Ascending aorta (tissue), 2 donors: ENCODE data around the gene CCDC200. TPM values are rescaled to one million over a fixed set of nuclear protein-coding genes. Genes with fewer than 3 reads are reported as not detected.
"Not testable (repeated sequence)": the region's sequence is repeated elsewhere in the genome, so short reads cannot be mapped to it uniquely, and the experiment has no call there.

Experiments used
- DNase-seq, 2 donors: peaks; one replicate each; pipeline ENCODE4 v3.0.0-alpha.2; 2019; ENCODE audit warnings: low spot score in 2 of 2
- H3K27ac ChIP-seq, 2 donors: fragments of 200-600 bp; sonication (generic); one replicate each; pipeline ENCODE4 v1.5.1; 2016 to 2017; ENCODE audit warnings: mild to moderate bottlenecking in 1 of 2
- H3K27me3 ChIP-seq: fragments of 200-600 bp; sonication (generic); one replicate; pipeline ENCODE4 v1.5.1; 2017
- H3K36me3 ChIP-seq, 2 donors: fragments of 200-600 bp; sonication (generic); one replicate each; pipeline ENCODE4 v1.5.1; 2016
- H3K4me1 ChIP-seq, 2 donors: fragments of 200-600 bp; sonication (generic); one replicate each; pipeline ENCODE4 v1.5.1; 2016 to 2017; ENCODE audit warnings: mild to moderate bottlenecking in 1 of 2
- H3K4me3 ChIP-seq, 2 donors: fragments of 200-600 bp; sonication (generic); one replicate each; pipeline ENCODE4 v1.5.1; 2016 to 2017; ENCODE audit warnings: mild to moderate bottlenecking in 1 of 2
- H3K9me3 ChIP-seq, 2 donors: fragments of 200-600 bp; sonication (generic); one replicate each; pipeline ENCODE4 v1.5.1; 2016
- intact Hi-C: fragments of 100-400 bp; cut with DNase I; formaldehyde crosslinking; loops from one replicate; pipeline ENCODE4 v1.15.1; 2023
- total RNA-seq: library from RNA; depleted of rRNA; stranded (reverse); fragments of >200 nt; gene quantifications from one replicate; pipeline ENCODE4 v1.1.0, GENCODE V29; 2016

The CCDC200 gene
- not detected for total RNA-seq

DNA sequence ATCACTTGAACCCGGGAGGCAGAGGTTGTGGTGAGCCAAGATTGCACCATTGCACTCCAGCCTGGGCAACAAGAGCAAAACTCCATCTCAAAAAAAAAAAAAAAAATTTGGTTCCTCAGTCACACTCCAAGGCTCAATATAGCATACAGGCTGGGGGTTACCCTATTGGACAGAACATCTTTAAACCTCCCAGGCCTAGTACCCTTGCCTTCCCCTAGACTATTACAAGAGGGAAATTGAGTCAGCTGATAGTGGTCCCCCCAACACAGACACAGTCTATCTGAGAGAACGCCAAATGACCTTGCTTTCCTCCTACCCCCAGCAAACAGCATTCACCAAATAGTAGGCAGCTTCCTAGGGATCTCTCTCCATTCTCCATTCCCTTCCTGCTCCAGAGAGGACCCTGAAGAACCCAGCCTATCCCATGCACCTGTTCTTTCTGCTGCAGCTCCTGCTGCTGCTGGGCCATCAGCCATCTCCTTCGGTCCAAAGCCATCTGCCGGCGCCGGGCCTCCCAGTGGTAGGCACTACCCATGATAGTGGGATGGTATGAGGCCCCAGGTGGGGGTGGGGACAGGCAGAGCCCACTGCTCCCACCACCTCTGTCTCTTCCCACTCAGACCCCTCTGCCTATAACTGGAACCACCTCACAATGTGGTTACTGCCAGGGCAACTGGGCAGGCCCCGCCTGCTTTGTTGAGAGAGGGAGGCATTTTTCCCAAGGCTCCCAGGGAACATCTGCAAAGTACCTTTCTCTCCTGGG is at the start of gene CCDC200:
CCDC200 (minus strand) TSS at position 604 of the 763 bp plus-strand sequence; CDS start at position 535, 69 bp downstream.
- intact Hi-C loops, H3K27me3 ChIP-seq, H3K9me3 ChIP-seq, DNase-seq, H3K27ac ChIP-seq, H3K4me3 ChIP-seq, H3K4me1 ChIP-seq: not testable (repeated sequence)
- peaks cover 14 to 17% of the 10 kb centered on the region in 2 donors for H3K36me3 ChIP-seq

DNA sequence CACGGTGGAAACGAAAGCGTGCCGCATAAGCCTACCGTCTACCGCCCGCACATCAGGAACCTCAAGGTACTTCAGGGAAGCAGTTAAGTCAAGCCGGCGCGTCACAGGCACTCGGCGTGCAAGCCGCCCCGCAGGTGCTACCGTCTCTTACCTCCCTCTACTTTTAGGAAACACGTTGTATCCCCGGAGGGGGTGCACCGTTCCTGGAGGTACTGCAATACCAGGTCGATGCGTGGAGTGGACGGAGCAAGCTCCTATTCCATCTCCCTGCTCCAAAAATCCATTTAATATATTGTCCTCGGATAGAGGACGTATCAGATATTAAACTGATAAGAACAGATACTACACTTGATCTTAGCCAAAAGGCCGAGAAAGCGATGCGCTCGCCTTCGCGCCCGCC is 44.5 kb upstream of the CCDC200 start:
- H3K9me3 ChIP-seq, intact Hi-C loops, DNase-seq: not testable (repeated sequence)

DNA sequence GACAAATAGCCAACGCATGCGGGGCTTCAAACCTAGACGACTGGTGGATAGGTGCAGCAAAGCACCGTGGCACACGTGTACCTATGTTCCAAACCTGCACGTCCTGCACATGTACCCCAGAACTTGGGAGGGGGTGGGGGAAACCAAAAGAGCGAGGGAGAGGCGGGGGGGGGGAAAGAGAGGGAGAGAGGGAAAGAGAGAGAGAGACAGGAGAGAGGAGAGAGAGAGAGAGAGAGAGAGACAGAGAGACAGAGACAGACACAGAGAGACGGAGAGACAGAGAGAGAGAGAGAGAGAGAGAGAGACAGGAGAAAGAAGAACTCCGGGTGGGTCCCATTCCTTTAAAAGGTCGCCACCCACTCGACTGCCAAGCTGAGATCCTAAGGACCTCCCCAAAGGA is 44.1 kb upstream of the CCDC200 start:
- H3K4me3 ChIP-seq, H3K4me1 ChIP-seq, DNase-seq, H3K9me3 ChIP-seq, intact Hi-C loops, H3K27ac ChIP-seq, H3K27me3 ChIP-seq, H3K36me3 ChIP-seq: not testable (repeated sequence)

More for the DNA sequence above, 44.5 kb upstream of the CCDC200 start:
- H3K27ac ChIP-seq, H3K4me1 ChIP-seq, H3K4me3 ChIP-seq, H3K36me3 ChIP-seq, H3K27me3 ChIP-seq: not testable (repeated sequence)

DNA sequence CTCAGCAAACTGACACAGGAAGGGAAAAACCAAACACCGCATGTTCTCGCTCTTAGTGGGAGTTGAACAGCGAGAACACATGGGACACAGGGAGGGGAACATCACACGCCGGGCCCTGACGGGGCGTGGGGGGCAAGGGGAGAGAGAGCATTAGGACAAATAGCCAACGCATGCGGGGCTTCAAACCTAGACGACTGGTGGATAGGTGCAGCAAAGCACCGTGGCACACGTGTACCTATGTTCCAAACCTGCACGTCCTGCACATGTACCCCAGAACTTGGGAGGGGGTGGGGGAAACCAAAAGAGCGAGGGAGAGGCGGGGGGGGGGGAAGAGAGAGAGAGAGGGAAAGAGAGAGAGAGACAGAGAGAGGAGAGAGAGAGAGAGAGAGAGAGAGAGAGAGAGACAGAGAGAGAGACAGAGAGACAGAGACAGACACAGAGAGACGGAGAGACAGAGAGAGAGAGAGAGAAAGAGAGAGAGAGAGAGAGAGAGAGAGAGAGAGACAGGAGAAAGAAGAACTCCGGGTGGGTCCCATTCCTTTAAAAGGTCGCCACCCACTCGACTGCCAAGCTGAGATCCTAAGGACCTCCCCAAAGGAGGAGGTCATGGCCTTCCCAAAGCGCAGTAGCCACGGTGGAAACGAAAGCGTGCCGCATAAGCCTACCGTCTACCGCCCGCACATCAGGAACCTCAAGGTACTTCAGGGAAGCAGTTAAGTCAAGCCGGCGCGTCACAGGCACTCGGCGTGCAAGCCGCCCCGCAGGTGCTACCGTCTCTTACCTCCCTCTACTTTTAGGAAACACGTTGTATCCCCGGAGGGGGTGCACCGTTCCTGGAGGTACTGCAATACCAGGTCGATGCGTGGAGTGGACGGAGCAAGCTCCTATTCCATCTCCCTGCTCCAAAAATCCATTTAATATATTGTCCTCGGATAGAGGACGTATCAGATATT is 42.4 kb upstream of the CCDC200 start:
- H3K27me3 ChIP-seq, H3K27ac ChIP-seq, H3K4me3 ChIP-seq, intact Hi-C loops, DNase-seq, H3K4me1 ChIP-seq, H3K36me3 ChIP-seq, H3K9me3 ChIP-seq: not testable (repeated sequence)

DNA sequence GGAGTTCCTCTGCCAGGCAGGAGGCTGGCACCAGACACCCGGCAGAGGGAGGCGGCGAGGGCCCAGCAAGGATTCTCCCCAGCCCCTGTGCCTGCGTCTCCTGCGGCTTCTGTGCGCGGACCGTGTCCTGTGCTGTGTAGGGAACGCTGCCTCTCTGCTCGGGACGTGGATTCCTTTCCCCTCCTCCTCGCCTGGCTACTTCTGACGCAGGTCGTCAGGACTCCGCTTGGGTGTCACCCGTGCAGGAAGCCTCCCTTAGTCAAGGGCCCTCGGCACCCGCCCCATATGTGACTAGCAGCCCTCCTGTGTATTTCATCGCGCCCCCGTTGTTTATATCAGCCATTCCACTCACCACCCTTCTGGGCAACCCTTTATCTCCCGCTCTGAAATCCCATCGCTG is 18.0 kb upstream of the CCDC200 start:
- H3K9me3 ChIP-seq, DNase-seq, H3K36me3 ChIP-seq, H3K4me1 ChIP-seq, H3K27me3 ChIP-seq, intact Hi-C loops: not testable (repeated sequence)
- peak overlapping the region in 1 of 2 donors; percentile 37 for H3K4me3 ChIP-seq
- H3K27ac ChIP-seq = peak overlapping the region in 1 of 2 donors; percentile 45

DNA sequence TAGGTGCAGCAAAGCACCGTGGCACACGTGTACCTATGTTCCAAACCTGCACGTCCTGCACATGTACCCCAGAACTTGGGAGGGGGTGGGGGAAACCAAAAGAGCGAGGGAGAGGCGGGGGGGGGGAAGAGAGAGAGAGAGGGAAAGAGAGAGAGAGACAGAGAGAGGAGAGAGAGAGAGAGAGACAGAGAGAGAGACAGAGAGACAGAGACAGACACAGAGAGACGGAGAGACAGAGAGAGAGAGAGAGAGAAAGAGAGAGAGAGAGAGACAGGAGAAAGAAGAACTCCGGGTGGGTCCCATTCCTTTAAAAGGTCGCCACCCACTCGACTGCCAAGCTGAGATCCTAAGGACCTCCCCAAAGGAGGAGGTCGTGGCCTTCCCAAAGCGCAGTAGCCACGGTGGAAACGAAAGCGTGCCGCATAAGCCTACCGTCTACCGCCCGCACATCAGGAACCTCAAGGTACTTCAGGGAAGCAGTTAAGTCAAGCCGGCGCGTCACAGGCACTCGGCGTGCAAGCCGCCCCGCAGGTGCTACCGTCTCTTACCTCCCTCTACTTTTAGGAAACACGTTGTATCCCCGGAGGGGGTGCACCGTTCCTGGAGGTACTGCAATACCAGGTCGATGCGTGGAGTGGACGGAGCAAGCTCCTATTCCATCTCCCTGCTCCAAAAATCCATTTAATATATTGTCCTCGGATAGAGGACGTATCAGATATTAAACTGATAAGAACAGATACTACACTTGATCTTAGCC is 12.4 kb upstream of the CCDC200 start:
- H3K27ac ChIP-seq, H3K36me3 ChIP-seq, H3K27me3 ChIP-seq, H3K9me3 ChIP-seq, H3K4me3 ChIP-seq, intact Hi-C loops, DNase-seq, H3K4me1 ChIP-seq: not testable (repeated sequence)

DNA sequence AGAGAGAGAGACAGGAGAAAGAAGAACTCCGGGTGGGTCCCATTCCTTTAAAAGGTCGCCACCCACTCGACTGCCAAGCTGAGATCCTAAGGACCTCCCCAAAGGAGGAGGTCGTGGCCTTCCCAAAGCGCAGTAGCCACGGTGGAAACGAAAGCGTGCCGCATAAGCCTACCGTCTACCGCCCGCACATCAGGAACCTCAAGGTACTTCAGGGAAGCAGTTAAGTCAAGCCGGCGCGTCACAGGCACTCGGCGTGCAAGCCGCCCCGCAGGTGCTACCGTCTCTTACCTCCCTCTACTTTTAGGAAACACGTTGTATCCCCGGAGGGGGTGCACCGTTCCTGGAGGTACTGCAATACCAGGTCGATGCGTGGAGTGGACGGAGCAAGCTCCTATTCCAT is 11.2 kb upstream of the CCDC200 start:
- DNase-seq, H3K27me3 ChIP-seq, H3K27ac ChIP-seq, H3K9me3 ChIP-seq, H3K4me3 ChIP-seq, intact Hi-C loops, H3K4me1 ChIP-seq, H3K36me3 ChIP-seq: not testable (repeated sequence)

DNA sequence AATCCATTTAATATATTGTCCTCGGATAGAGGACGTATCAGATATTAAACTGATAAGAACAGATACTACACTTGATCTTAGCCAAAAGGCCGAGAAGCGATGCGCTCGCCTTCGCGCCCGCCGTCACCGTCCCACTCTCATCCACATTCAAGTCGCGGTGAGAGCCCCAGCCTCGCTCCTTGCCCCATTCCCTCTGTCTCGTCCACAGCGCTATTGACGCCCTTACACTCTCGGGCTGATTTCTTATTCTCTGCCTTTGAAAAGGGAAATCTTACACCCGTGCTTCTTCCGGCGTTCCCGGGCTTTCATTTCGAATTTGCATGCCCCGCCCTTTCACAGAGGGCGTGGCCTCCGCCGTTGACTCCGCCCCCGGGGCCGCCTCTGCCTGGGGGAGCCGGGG is 5.5 kb upstream of the CCDC200 start, which contains the start of gene RNU2-1:
RNU2-1 (minus strand) TSS at position 101 of the 400 bp plus-strand sequence.
- H3K9me3 ChIP-seq, H3K4me3 ChIP-seq, H3K27me3 ChIP-seq, DNase-seq, H3K27ac ChIP-seq, H3K36me3 ChIP-seq, H3K4me1 ChIP-seq, intact Hi-C loops: not testable (repeated sequence)

DNA sequence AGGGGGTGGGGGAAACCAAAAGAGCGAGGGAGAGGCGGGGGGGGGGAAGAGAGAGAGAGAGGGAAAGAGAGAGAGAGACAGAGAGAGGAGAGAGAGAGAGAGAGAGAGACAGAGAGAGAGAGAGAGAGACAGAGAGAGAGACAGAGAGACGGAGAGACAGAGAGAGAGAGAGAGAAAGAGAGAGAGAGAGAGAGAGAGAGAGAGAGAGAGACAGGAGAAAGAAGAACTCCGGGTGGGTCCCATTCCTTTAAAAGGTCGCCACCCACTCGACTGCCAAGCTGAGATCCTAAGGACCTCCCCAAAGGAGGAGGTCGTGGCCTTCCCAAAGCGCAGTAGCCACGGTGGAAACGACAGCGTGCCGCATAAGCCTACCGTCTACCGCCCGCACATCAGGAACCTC is 4.8 kb upstream of the CCDC200 start:
- H3K4me3 ChIP-seq, intact Hi-C loops, H3K27me3 ChIP-seq, H3K4me1 ChIP-seq, H3K27ac ChIP-seq, H3K36me3 ChIP-seq, DNase-seq, H3K9me3 ChIP-seq: not testable (repeated sequence)

DNA sequence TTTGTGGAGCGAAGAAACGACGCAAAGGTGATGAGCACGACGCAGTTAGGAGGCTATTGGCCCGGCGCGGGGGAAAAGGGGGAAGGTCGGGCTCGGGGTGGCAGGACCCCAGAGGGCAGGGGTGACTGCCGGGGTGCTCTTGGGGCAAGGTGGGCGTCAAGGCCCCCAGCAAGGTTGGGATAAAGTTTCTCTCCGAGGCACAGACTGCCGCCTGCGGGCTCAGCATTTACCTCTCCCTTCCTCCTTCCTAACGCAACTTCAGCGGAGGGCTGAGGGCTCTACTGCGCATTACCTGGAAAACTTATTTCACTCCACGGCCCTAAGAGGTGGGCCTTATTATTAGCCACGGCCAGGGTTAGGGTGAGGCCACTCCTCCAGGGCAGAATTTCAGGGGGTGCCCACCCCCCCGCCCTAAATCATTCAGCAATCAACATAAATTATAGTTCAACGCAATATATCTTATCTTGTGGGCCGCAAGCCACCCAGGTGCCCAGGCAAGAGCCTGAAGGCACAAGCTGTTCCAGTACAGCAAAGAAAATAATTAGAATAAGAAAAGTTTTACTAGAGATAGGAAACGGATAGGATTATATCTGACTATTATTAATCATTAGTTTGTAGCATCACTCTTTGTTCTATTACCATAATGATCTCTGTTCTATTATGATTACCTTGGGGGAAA is 3.7 kb upstream of the CCDC200 start:
- H3K4me3 ChIP-seq, H3K4me1 ChIP-seq, H3K36me3 ChIP-seq, H3K27me3 ChIP-seq, intact Hi-C loops, H3K9me3 ChIP-seq: not testable (repeated sequence)
- H3K27ac ChIP-seq = peak overlapping the region in 1 of 2 donors; percentile 34
- peak; percentile 18 to 79 for DNase-seq

DNA sequence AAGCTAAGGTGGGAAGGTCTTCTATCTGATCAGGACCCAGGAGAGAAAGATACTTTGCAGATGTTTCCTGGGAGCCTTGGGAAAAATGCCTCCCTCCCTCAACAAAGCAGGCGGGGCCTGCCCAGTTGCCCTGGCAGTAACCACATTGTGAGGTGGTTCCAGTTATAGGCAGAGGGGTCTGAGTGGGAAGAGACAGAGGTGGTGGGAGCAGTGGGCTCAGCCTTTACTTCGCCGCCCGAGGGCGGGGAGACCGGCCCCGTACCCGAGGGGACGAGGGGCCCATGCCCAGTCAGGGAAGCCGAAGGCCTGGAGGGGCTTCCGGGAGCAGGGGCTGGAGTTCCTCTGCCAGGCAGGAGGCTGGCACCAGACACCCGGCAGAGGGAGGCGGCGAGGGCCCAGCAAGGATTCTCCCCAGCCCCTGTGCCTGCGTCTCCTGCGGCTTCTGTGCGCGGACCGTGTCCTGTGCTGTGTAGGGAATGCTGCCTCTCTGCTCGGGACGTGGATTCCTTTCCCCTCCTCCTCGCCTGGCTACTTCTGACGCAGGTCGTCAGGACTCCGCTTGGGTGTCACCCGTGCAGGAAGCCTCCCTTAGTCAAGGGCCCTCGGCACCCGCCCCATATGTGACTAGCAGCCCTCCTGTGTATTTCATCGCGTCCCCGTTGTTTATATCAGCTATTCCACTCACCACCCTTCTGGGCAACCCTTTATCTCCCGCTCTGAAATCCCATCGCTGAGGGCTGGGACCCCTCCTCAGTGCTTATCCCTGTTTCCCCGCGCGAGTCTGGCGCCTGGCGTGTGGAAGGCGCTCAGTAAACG is 3.0 kb upstream of the CCDC200 start:
- peak in 1 of 2 donors; percentile 54 for DNase-seq
- intact Hi-C loops, H3K4me3 ChIP-seq, H3K4me1 ChIP-seq, H3K36me3 ChIP-seq, H3K27me3 ChIP-seq, H3K9me3 ChIP-seq: not testable (repeated sequence)
- peak overlapping the region in 1 of 2 donors; percentile 34 for H3K27ac ChIP-seq
